HG03457 (cell line): Measurements from ENCODE around the gene IQCE.

ENCODE experiments used
- ATAC-seq: cut with Tn5 transposase; IDR thresholded peaks from one replicate; pipeline ENCODE4 v1.9.1; 2021; ENCODE audit warnings: moderate number of reproducible peaks; ENCODE audit not compliant: unreplicated experiment

IQCE gene

DNA sequence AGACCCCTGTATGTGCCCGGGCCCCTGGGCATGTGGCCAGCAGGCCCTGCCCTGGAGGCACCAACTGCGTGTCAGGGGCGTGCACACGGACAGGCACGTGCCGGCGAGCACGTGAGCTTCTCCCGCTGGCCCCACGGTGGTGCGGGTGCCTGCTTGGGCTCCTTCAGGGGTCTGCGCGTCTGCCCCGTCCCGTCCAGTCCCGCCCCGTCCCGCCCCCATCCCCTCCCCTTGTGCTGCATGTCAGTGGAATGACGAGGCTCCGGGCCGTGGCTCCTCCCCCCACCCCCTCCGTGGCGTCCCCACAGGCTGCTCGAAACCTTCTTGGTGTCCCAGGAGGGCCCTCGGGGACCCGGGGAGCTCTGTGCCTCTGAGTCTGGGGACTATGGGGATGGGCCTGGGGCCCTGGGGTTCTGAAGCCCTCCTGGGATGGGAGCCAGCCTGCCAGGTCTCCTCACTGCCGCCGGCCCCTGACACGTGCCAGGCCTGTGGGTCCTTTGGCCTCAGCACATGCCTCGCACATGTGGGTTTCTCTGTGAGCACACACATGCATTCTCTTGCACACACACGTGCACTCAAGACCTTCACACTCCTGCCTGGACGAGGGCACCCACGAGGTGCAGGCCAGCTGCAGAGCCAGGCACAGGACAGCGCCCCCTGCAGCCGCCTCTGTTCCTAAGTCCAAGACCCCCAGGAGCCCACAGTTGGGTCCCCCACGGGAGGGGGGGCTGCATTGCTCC, 101.7 kb downstream of the IQCE start:
- no peak for ATAC-seq

DNA sequence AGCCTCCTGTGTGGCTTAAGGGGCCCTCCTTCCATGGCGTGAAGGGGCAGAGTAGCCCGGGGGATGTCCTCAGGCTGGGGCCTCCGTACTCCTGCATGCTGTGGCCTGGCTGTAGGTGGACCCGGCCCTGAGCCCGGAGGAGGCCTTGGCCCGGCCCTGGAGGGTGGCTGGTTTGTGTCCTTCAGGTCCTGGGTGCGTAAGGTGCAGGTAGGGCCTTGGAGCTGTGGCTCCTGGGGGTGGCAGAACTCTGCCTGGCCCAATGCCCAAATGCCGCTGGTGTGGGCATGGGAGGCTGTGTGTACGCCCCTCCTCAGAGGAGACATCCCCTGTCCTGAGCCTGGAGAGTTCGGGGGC, 102.3 kb downstream of the IQCE start:
- no peak for ATAC-seq

DNA sequence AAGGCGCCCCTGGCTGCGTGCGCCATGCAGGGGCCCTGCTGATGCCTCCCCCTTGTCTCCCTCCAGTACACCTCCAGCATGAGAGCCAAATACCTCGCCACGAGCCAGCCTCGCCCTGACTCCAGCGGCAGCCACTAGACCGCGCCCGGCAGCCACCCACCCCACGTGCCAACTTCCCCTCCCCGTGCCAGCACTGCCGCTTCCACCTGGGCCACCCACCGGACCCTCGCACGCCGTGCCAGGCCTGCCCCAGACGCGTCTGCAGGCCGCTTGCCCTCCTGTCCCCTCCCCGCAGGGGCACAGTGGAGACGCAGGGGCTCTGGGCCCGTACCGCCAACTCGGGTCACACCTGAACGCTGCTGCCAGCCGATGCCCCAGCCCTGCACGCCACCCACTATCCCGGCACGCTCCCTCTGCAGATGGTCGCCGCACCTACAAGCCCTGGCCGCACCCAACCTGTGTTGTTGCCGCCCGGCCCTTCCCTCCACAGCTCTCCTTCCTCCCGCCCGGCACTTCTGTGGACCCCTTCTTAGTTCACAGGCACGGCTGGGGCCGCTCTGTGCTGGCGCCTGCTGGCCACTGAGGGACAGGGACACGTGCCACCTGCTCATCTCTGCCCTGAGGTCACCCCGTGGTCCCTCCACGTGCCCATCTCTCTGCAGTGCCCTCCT, 103.0 kb downstream of the IQCE start:
- no peak for ATAC-seq

DNA sequence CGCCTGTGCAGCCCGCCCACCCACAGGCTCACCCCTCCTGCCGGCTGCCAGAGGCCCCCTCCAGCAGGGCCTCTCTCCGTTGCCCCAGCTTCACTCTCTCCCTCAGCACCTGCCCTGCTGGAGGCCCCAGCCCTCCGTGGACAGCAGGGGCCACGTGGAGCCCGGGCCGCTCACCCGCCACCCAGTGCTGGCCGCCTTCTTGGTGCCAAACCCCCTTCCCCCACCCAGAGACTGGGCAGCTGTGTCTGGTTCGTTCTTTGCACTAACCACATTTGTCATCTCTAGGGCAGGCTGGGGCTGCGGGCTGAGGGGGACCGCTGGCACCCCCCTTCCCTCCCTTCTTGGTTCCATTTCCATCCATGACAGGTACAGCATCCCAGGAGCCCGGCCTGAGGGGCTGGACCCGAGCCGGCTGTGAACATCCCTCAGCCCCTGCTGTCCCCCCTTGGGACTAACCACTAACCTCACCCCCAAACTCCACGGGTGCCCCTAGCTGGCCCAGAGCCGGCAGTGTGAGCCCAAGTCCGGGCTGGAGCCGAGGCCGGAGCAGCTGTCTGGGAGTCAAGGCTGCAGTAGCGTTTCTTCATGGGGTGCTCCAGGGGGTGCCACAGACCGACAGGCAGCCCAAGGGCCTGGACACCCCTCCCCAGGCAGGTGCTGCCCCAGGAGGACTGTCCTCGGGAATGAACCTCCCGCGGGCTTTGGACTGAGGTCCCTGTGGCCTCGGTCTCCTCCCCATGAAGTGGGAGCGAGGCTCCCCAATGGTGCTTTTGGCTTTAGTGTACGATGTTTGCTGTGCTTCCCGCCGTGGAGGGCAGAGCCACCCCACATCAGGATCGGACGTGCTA, 103.7 kb downstream of the IQCE start:
- no peak for ATAC-seq

DNA sequence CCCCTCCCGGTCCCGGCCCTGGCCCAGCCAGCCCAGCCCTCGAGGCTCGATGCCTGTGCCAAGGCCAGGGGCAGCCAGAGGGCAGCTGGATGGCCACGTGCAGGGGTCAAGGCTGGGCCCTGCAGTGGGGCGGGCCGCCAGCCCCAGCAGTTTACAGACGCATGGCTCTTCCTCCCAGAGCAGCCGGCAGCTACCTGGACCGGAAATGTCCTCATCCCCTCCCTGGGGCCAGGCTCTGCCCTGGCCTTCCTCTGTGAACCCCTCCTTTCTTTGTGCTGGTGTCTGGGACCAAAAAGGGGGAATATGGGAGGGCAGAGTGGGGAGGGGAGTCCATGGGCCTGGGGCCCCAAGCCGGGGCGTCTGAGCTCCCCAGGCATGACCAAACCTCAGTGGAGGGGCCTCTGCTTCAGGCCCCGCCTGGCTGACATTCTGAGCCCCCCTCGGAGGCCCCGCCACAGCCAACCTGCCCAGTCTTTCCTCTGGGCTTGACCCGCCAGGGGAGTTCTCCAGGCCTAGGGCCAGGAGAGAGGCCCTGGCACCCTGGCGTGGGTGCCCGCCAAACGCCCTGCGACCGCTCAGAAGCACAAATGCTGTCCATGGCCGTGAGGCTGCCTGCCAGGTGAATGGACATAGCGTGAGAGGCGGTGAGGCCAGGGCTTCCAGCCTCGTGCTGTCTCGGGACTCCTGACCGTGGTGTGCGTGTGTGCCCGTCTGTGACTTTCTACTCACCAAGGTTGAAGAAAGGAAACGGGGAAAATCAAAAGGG, 104.5 kb downstream of the IQCE start:
- no peak for ATAC-seq

DNA sequence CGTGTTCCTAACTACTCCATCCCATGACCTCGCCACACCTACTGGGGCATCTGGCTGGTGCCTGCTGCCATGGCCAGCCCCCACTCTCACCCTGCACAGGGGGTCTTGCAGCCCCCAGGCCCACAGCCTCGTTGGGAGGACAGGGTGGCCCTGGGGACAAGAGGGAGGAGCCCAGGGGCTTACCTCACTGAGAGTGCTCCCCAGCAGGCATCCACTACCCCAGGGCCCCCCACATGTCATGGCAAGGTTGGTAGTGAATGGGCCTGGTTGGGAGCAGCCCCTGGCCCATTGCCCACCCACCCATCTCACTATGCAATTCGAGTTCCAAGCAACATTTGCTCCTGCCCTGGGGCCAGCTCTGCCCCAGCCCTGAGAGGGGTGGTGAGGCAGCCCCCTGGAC, 105.2 kb downstream of the IQCE start:
- no peak for ATAC-seq
